Motor neuron (in vitro differentiated cells): Measurements from ENCODE around the gene PFKM. TPM values are rescaled to one million over a fixed set of nuclear protein-coding genes. Genes with fewer than 3 reads are reported as not detected.
"Not testable (repeated sequence)": the region's sequence is repeated elsewhere in the genome, so short reads cannot be mapped to it uniquely, and the experiment has no call there.

Experiments
- ATAC-seq, 8 experiments: fragments of 200-7000 bp; cut with Tn5 transposase; replicated peaks in 6 of 8; 2 replicates each; pipeline ENCODE4 v1.8.0; 2021; ENCODE audit warnings: mild to moderate bottlenecking in 8 of 8, moderate library complexity in 8 of 8
- H3K27ac ChIP-seq, 2 donors: fragments of 250-450 bp; sonication (Bioruptor Pico); 2 replicates each; pipeline ENCODE4 v1.9.0; 2021; ENCODE audit warnings: antibody characterized with exemption in 2 of 2, mild to moderate bottlenecking in 2 of 2, moderate library complexity in 1 of 2
- H3K4me1 ChIP-seq, 2 donors: fragments of 250-450 bp; sonication (Bioruptor Pico); replicated peaks in 1 of 2; 2 replicates each; pipeline ENCODE4 v1.6.1; 2021; ENCODE audit warnings: antibody characterized with exemption in 2 of 2, mild to moderate bottlenecking in 2 of 2, moderate library complexity in 1 of 2
- H3K4me3 ChIP-seq, 5 donors: fragments of 250-450 bp; sonication (Bioruptor Pico); 2 replicates each; pipeline ENCODE4 v1.9.0; 2021; ENCODE audit warnings: antibody characterized with exemption in 5 of 5, mild to moderate bottlenecking in 5 of 5, moderate library complexity in 4 of 5
- WGBS, 10 experiments: fragments of 450-650 bp; shearing (Covaris generic); methylation state at CpG; one replicate each; pipeline ENCODE4 v1.0.0; 2022; 5-methylcytosine and 5-hydroxymethylcytosine counted together
- in situ Hi-C, 9 experiments: fragments of 400-800 bp; cut with MboI; loops; one replicate each; pipeline ENCODE4 v1.15.0; 2021; ENCODE audit warnings: low sequenced_read_pairs in 9 of 9, low pct_unique_long_range_greater_than_20kb in 2 of 9; ENCODE audit not compliant: unreplicated experiment in 9 of 9
- total RNA-seq, 8 experiments: library from RNA; unstranded; fragments of 300-600 nt; gene quantifications; 2 replicates each; pipeline versions ENCODE4 v1.2.3 to v1.2.4, GENCODE V29; 2022

PFKM gene
- total RNA-seq, 8 experiments from 2014 or later: 66.7 to 146 (median 81.6) TPM

DNA sequence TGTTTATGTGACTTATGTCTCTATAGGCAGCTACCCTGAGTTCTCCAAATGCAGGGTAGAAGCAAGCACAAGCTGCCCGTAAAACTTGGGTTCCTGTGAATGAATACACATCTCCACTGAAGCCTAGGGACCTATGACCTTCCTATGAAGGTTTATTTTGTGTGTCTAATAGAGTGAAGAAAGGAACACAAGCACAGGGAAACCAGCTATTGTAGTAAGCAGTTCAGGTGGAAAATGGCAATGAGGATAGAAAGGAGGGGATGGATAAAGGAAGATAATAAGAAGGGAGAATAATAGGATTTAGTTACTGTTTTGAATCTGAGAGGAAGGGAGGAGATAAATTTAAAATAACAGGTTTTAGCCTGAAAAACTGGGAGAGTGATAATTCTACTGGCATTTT, 2.4 kb downstream of the PFKM start:
- 0 to 100% (median 17%) methylated on average over 1 of the region's 1 CpG; no CpG with 5 or more reads in 4 of the 10 experiments for WGBS, 10 experiments
- Histone ChIP-seq H3K4me3 (no peak overlapping the region), H3K27ac (no peak overlapping the region), H3K4me1 (peaks cover 25 to 31% of the 10 kb centered on the region in 2 donors)
- in situ Hi-C loops: no loop called here
- ATAC-seq: peak in 3 of 8 experiments; percentile 3 to 52 (median 43)

DNA sequence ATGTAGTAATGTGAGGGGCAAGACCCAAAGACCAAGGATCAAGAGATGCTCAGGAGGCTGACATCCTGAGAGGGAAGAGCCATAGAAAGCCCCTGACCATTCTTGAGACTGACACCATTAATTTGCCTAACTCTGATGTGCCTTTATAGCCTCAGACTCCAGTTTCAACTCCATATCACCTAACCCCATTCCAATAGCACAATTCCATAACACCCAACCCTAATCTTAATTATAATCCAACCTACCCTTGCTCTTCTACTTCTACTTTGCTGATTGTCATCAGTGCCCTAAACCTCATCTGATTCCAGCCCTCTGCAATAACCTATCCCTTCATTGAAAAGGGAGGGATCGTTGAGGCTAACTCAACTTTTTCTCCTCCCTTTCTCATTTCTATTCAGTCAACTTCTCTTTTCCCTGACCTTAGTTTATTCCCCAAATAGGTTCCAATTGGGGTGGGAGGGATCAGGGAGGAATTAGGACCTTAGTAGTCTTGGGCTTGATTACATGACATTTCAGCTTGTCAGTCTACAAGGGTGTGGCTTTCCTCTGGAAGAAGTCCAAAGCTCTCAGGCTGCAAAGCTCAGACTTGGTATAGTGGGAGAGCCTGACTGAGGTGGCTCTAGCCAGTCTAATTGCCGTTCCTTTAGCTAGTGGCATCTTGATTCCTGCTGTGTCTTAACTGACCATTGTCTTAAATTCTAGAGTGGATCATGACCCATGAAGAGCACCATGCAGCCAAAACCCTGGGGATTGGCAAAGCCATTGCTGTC, 3.1 kb downstream of the PFKM start:
- in situ Hi-C loops: no loop called here
- Histone ChIP-seq H3K4me1 (peaks cover 25 to 31% of the 10 kb centered on the region in 2 donors), H3K4me3 (no peak overlapping the region), H3K27ac (no peak overlapping the region)
- 83 to 100% (median 93%) methylated on average over 1 to 2 of the region's 2 CpGs; no CpG with 5 or more reads in 5 of the 10 experiments for WGBS, 10 experiments
- no peak for ATAC-seq

DNA sequence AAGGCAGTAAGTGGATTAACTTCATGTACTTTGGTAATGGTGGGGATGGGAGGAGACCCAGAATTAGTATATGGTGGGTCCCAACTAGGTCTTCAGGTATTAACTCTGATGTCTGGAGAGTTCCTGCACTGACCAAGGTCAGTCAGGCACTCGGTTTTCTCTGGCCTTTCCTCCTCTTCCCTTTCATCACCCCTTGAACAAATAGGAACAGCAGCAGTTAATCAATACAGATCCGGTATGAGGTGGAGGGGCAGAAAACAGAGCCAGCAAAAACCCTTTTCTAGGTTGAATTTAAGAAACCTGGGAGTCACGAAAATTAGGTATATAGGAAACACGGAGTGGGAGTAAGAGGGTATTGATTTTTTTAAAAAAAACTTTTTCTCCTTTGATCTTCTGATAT, 4.0 kb downstream of the PFKM start:
- peaks cover 25 to 30% of the 10 kb centered on the region in 2 donors for H3K4me1 ChIP-seq
- no peak overlapping the region for H3K4me3 ChIP-seq
- no peak overlapping the region for H3K27ac ChIP-seq
- in situ Hi-C loops: no loop called here
- WGBS, 10 experiments: 52 to 100% (median 80%) methylated on average over 2 to 4 of the region's 4 CpGs; no CpG with 5 or more reads in 1 of the 10 experiments
- no peak for ATAC-seq

DNA sequence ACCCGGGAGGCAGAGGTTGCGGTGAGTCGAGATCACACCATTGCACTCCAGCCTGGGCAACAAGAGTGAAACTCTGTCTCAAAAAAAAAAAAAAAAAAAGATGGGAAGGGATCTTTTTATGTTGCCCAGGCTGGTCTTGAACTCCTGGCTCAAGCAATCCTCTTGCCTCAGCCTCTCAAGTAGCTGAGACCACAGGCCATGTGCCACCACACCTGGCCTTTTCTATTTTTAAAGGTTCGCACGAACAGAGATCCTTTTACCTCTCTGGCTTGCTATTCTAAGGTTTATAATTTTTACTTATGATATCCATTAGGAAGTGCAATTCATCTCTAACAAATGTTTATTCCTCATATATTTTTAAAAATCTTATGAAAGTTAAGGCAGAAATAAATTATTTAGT, 6.4 kb downstream of the PFKM start:
- H3K4me3 ChIP-seq, in situ Hi-C loops, ATAC-seq, H3K27ac ChIP-seq: not testable (repeated sequence)
- WGBS, 10 experiments: 60 to 100% (median 100%) methylated on average over 1 to 3 of the region's 5 CpGs; no CpG with 5 or more reads in 2 of the 10 experiments
- H3K4me1 ChIP-seq: peaks cover 15 to 18% of the 10 kb centered on the region in 2 donors

DNA sequence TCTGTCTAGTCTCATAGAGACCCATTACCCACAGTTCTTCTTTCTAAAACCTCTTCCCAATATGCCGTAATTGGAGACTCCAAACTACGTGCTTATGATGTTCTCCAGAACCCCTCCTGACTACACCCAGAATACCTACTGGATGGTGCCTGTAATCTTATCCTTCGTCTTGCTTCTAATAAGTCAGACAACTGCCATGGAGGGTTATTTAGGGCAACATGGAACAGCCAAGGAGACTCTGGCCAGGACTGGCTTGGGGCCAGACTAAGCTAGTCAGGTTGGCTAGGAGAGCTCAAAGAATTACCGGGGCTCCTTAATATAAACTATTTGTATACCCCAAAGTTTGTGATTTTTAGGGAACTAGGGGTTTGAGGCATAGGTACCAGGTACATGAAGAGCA, 6.8 kb downstream of the PFKM start:
- in situ Hi-C loops: no loop called here
- Histone ChIP-seq H3K27ac (no peak overlapping the region), H3K4me3 (no peak overlapping the region), H3K4me1 (peaks cover 11 to 13% of the 10 kb centered on the region in 2 donors)
- ATAC-seq: no peak
- WGBS, 10 experiments: 67 to 100% (median 90%) methylated on average over 2 to 4 of the region's 4 CpGs; no CpG with 5 or more reads in 1 of the 10 experiments

DNA sequence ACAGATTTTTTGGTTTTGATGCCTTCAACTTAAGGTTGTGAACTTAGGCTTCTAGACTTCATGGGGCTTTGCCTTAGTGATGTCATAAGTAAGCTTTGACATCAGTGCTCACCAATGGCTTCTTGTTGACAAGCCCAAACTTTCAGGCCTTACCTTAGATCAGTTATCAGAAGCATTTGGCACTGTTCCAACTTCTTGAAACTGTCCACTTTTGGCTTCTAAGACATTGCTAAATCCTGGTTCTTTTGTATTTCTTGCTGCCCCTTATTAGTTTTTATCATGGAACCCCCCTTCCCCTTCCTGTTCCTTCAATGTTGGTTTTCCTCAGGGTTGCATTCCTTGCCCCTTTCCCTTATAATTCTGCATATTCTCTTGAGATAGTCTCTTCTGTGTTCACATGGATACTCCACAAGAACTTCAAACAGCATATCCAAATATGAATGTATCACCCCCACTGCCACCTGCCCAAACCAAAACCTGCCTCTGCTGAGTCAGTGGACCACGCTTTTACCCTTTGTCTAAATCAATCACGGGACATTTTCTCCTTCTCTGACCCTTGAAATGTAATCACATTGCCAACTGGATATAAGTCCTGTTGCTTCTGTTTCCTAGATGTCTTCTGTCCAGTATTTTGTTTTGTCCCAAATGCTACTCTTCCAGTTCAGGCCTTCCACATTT, 7.9 kb downstream of the PFKM start:
- peaks cover 2 to 4% of the 10 kb centered on the region in 2 donors for H3K4me1 ChIP-seq
- H3K27ac ChIP-seq: no peak overlapping the region
- no peak for ATAC-seq
- no peak overlapping the region for H3K4me3 ChIP-seq
- WGBS, 10 experiments: 83 to 100% (median 98%) methylated on average over 1 to 2 of the region's 2 CpGs; no CpG with 5 or more reads in 2 of the 10 experiments
- in situ Hi-C loops: no loop called here

DNA sequence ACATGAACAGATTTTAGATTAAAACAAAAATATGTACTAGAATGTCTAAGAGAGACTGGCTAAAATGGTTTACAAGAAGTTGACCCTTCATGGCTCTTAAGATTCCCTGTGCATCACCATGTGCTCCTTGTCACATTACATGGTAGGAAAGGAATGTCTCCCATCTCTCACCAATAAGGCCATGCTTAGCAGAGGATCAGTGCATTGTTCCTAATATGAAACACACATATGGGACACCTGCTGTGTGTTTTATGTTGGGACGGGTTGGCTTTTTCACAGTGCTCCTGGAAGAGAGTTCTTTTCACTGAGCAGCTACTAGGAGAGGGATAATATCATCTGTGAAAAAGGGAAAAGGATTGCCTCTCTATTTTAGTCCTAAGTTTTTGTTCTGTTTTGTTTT, 9.6 kb downstream of the PFKM start:
- WGBS, 10 experiments: 83 to 100% (median 100%) methylated on average over 1 of the region's 1 CpG; no CpG with 5 or more reads in 3 of the 10 experiments
- in situ Hi-C loops: no loop called here
- ATAC-seq: no peak
- no peak overlapping the region for H3K27ac ChIP-seq
- no peak overlapping the region for H3K4me3 ChIP-seq
- no peaks in the 10 kb centered on the region for H3K4me1 ChIP-seq

DNA sequence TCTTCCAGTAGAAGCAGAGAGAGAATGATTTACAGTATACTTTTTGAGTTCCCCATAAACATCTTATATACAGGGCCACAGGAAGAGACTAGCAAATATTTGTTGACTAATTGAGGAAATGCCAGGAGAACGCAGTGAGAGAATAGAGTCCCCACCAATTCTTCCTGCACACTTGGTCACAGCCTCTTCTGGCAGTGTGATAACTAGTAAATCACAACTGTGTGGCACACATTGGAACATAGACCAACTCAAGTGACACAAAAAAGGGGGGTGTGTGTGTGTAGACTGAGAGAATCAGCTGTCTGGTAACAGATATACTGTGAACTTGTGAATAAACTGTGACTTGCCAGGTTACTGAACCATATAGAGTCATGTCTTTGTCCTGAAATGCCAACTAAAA, 10.2 kb downstream of the PFKM start:
- Histone ChIP-seq H3K4me3 (no peak overlapping the region), H3K4me1 (no peaks in the 10 kb centered on the region), H3K27ac (no peak overlapping the region)
- no peak for ATAC-seq
- WGBS, 10 experiments: 33 to 100% (median 88%) methylated on average over 1 of the region's 1 CpG; no CpG with 5 or more reads in 7 of the 10 experiments
- in situ Hi-C loops: no loop called here

DNA sequence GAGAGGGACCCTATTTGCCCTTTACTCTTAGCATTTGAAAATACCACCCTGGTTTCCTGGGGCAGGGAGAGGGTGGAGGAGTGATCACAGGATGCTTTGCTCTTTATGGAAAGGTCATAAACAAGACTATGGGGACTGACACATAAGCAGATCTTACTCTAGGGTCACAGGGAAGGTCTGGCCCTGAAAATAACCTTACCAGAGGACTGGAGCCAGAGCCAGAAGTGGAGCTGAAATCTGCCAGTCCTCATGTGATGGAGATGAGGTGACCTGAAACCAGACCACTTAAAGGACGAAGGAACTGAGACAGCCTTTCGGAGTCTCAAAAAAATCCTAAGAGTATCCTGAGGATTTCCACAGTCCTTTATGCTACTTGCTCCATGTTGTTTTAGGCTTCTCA, 12.4 kb downstream of the PFKM start:
- WGBS, 10 experiments: 84 to 100% (median 93%) methylated on average over 2 of the region's 2 CpGs; no CpG with 5 or more reads in 6 of the 10 experiments
- H3K27ac ChIP-seq: no peak overlapping the region
- no peak overlapping the region for H3K4me3 ChIP-seq
- no peaks in the 10 kb centered on the region for H3K4me1 ChIP-seq
- in situ Hi-C loops: no loop called here
- ATAC-seq: no peak

DNA sequence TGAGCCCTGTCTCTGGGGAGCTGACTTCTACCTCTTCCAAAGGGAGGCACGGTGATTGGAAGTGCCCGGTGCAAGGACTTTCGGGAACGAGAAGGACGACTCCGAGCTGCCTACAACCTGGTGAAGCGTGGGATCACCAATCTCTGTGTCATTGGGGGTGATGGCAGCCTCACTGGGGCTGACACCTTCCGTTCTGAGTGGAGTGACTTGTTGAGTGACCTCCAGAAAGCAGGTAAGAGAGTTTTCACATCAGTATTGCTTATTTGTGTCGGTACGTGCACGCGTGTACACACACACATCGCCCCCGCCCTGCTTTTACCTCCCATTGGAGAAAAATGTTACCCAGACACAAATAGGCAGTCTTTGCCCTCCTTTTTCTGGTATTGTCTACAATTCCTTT, 13.7 kb downstream of the PFKM start:
- ATAC-seq: no peak
- in situ Hi-C loops: no loop called here
- H3K4me1 ChIP-seq: no peaks in the 10 kb centered on the region
- H3K27ac ChIP-seq: no peak overlapping the region
- no peak overlapping the region for H3K4me3 ChIP-seq
- whole genome bisulfite sequencing, 10 experiments: 85 to 100% (median 99%) methylated on average over 1 to 11 of the region's 14 CpGs; no CpG with 5 or more reads in 3 of the 10 experiments

DNA sequence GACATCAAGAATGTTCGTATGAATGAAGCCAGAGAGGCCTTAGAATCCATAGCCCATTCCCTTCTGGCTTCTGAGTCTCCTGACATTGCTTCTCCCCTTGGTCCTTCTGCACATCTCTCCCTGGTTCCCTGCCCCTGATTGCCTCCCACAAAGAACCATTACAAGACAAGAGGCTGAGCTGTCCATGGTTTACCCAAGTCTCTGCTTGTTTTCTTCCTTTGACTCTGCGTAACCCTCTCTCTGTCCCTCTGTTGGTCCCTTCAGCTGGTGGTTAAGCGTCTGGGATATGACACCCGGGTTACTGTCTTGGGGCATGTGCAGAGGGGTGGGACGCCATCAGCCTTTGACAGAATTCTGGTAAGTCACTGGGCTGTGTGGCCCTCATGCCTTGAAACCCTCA, 15.9 kb downstream of the PFKM start:
- no peaks in the 10 kb centered on the region for H3K4me1 ChIP-seq
- in situ Hi-C loops: no loop called here
- H3K27ac ChIP-seq: no peak overlapping the region
- ATAC-seq: no peak
- H3K4me3 ChIP-seq: no peak overlapping the region
- WGBS, 10 experiments: 88 to 100% (median 96%) methylated on average over 1 to 4 of the region's 5 CpGs; no CpG with 5 or more reads in 3 of the 10 experiments

DNA sequence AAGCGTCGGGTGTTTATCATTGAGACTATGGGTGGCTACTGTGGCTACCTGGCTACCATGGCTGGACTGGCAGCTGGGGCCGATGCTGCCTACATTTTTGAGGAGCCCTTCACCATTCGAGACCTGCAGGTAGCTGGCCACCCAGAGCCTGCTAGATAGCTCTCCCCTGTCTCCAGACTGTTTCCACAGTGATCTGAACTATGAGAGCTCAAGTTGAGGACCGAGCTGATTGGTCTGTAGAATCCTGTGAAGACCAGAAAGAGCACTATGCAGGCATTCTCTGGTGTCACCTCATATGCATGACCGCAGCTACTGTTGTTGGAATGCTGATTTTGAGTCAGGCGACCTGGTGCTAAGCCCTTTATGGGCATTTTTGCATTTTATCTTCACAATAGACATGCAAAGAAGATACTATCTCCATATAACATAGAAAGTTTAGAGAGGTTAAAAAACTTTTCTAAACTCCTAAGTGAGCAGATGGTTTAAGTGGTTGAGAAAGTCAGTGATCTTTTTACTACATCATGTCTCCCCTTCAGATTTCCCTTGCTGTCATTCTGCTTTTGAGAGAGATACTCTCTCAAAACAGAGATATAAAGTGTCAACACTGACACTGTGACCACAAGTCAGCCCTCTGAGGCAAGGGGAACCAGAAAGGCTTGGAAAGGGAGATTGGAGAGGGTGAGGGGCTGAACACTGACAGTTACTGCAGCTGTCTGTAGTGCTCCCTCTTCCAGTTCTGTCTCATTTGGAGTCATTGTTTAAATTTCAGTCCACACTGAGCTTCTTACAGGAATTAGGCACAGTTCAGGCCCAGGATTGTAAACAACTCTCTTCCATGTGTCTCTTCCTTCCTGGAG, 23.9 kb downstream of the PFKM start:
- H3K4me1 ChIP-seq: peaks cover 0 to 5% of the 10 kb centered on the region in 2 donors
- H3K27ac ChIP-seq: no peak overlapping the region
- peak in 6 of 8 experiments; percentile 39 to 87 (median 68) for ATAC-seq
- in situ Hi-C loops: no loop called here
- WGBS, 10 experiments: 40 to 100% (median 69%) methylated on average over 1 to 6 of the region's 7 CpGs; no CpG with 5 or more reads in 1 of the 10 experiments
- no peak overlapping the region for H3K4me3 ChIP-seq

DNA sequence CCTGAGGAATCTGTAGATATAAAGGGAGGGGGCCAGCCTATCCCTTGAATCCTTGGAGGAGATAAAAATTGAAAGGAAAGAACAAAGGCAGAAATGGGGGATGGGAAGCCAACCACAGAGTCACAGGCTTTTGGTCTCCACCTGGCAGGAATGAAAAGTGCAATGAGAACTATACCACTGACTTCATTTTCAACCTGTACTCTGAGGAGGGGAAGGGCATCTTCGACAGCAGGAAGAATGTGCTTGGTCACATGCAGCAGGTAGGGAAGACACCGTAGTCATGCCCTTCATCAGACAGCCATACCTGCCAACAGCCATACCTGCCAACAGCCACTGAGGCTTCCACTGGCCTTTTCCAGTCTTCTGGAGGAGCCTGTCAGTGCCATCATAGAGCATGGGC, 24.7 kb downstream of the PFKM start:
- ATAC-seq: no peak
- Histone ChIP-seq H3K4me3 (no peak overlapping the region), H3K4me1 (peaks cover 0 to 5% of the 10 kb centered on the region in 2 donors), H3K27ac (no peak overlapping the region)
- 66 to 100% (median 86%) methylated on average over 1 to 2 of the region's 2 CpGs; no CpG with 5 or more reads in 4 of the 10 experiments for WGBS, 10 experiments
- in situ Hi-C loops: no loop called here
